ENCODE data around the gene ADCY2. TPM values are rescaled to one million over a fixed set of nuclear protein-coding genes. Genes with fewer than 3 reads are reported as not detected.

ADCY2 gene
- total and polyA plus RNA-seq, 9 of the 15 experiments (the other 6 are each of a cell fraction or from before 2014, with no cell fraction given), result 0.01 to 0.15 (median 0.03) TPM; not detected in 5

DNA sequence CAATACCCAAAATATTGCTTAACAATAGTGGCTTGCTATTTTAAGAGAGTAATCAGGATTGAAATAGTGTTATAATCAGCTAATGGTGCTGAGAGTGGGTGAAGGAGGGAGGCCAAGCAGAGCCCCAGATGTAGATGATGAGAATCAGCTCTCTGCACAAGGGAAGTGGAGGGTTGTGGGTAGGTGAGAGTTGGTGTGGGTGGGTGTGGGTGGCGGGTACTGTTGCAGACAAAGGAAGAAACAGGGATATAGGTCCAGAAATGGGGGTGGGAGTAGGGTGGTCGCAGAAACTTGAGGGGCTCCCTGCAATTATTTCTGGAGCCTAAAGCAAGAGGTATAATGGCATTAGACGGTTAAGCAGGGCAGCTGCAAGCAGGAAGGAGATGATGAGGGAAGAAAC, 7.4 kb upstream of the ADCY2 start:
- H3K9me1 ChIP-seq (ENCODE audit: control insufficient read depth, insufficient read depth, low read length), result no peaks in the 10 kb centered on the region
- no peaks in the 10 kb centered on the region for H3K27me3 ChIP-seq (ENCODE audit: control insufficient read depth in 2 of 2, insufficient read depth in 2 of 2, low read length in 2 of 2)
- ATAC-seq (no peak), FAIRE-seq (no peak), DNase-seq (ENCODE audit: extremely low read depth in 1 of 4, low spot score in 3 of 4) (no peak)
- H3K79me2 ChIP-seq (ENCODE audit: control insufficient read depth, insufficient read depth, low read length), result no peaks in the 10 kb centered on the region
- no peaks in the 10 kb centered on the region for H3K9me3 ChIP-seq (replicated peaks; ENCODE audit: control insufficient read depth, insufficient read depth, low read depth, low read length)
- no peak overlapping the region for H2AFZ ChIP-seq (ENCODE audit: low read depth, low read length)
- CTCF ChIA-PET (ENCODE audit: low intra/inter-chr PET ratio), result no interaction called here
- no peak overlapping the region for H3K9ac ChIP-seq (ENCODE audit: insufficient read depth in 1 of 2, low read depth in 2 of 2, low read length in 2 of 2)
- intact Hi-C loops (cut with micrococcal nuclease), result no loop called here
- no peak overlapping the region for H3K4me2 ChIP-seq (ENCODE audit: insufficient read depth, low read length)
- no peak overlapping the region for H3K4me3 ChIP-seq
- H4K20me1 ChIP-seq (replicated peaks; ENCODE audit: control insufficient read depth, insufficient read depth, low read length), result no peaks in the 10 kb centered on the region
- no peaks in the 10 kb centered on the region for H3K36me3 ChIP-seq (ENCODE audit: control insufficient read depth, insufficient read depth, low read length)
- POLR2A ChIA-PET, result no interaction called here
- no peaks in the 10 kb centered on the region for H3K4me1 ChIP-seq (replicated peaks in 1 of 2; ENCODE audit: control insufficient read depth in 2 of 2, insufficient read depth in 2 of 2, low read length in 2 of 2)
- no peak overlapping the region for H3K27ac ChIP-seq (ENCODE audit: extremely low read depth, low read depth, low read length)
- in situ Hi-C loops (cut with MboI), result no loop called here
- no TSS peak for BruUV-seq (replicated peaks)
- TF ChIP-seq ZNF696 (CRISPR knock-in tag; conservative IDR thresholded peaks at IDR 0.05), result no peak
- no peak for TF ChIP-seq ZNF12 (CRISPR knock-in tag; IDR thresholded peaks at IDR 0.05)
- no peak for TF ChIP-seq ZNF766 (CRISPR knock-in tag; conservative IDR thresholded peaks at IDR 0.05)
- no peak for TF ChIP-seq GATA2 (CRISPR knock-in tag; IDR thresholded peaks at IDR 0.05)
- no peak for TF ChIP-seq STAT5B (CRISPR knock-in tag; IDR thresholded peaks at IDR 0.05)
- no peak for TF ChIP-seq ZBTB33 (CRISPR knock-in tag; IDR thresholded peaks at IDR 0.05)
- TF ChIP-seq HNRNPK (IDR thresholded peaks at IDR 0.05; ENCODE audit: low read depth, low read length, poor library complexity, severe bottlenecking), result no peak
- no peak for TF ChIP-seq SMAD3 (CRISPR knock-in tag; conservative IDR thresholded peaks at IDR 0.05)
- no peak for TF ChIP-seq RFX1 (IDR thresholded peaks at IDR 0.05)
- TF ChIP-seq U2AF2 (optimal IDR thresholded peaks at IDR 0.05; ENCODE audit: low read depth, low read length), result no peak
- no peak for TF ChIP-seq THRA (IDR thresholded peaks at IDR 0.05)
- TF ChIP-seq DIDO1 (tag; IDR thresholded peaks at IDR 0.05; ENCODE audit: low read depth), result no peak
- TF ChIP-seq PURB (CRISPR knock-in tag; IDR thresholded peaks at IDR 0.05; ENCODE audit: low read depth), result no peak
- TF ChIP-seq PHB (CRISPR knock-in tag; IDR thresholded peaks at IDR 0.05), result no peak
- TF ChIP-seq EHMT2 (IDR thresholded peaks at IDR 0.05), result no peak
- no peak for TF ChIP-seq ARHGAP35 (IDR thresholded peaks at IDR 0.05; ENCODE audit: partially characterized antibody)
- TF ChIP-seq CREB1 (IDR thresholded peaks at IDR 0.05), result no peak
- TF ChIP-seq CREB1 (CRISPR knock-in tag; IDR thresholded peaks at IDR 0.05), result no peak
- TF ChIP-seq TRIM24 (IDR thresholded peaks at IDR 0.05), result no peak
- no peak for TF ChIP-seq DMBX1 (CRISPR knock-in tag; IDR thresholded peaks at IDR 0.05; ENCODE audit: borderline replicate concordance)
- TF ChIP-seq ATF3 (IDR thresholded peaks at IDR 0.05), result no peak
- no peak for TF ChIP-seq ATF3 (CRISPR knock-in tag; conservative IDR thresholded peaks at IDR 0.05)
- 0% methylated on average over 3 of the region's 3 CpGs for WGBS (ENCODE audit: insufficient coverage, low coverage, missing lambda C conversion rate)

Data from K562 (cell line).